Activated CD8-positive, alpha-beta memory T cell treated with anti-CD3 and anti-CD28 coated beads for 48 hours (primary cell): ENCODE measurements around the gene CCT5.
"Not testable (repeated sequence)": the region's sequence is repeated elsewhere in the genome, so short reads cannot be mapped to it uniquely, and the experiment has no call there.

Experiments
- DNase-seq, 3 experiments: peaks; one replicate each; pipeline ENCODE4 v3.0.0-alpha.2; 2020; ENCODE audit warnings: low read depth in 2 of 3, low spot score in 2 of 3

Gene CCT5

GRCh38 chr5:10275991-10276390 lies 25.9 kb downstream of the CCT5 start:
- DNase-seq = no peak

GRCh38 chr5:10276691-10277090 lies 26.6 kb downstream of the CCT5 start:
- no peak for DNase-seq

DNA sequence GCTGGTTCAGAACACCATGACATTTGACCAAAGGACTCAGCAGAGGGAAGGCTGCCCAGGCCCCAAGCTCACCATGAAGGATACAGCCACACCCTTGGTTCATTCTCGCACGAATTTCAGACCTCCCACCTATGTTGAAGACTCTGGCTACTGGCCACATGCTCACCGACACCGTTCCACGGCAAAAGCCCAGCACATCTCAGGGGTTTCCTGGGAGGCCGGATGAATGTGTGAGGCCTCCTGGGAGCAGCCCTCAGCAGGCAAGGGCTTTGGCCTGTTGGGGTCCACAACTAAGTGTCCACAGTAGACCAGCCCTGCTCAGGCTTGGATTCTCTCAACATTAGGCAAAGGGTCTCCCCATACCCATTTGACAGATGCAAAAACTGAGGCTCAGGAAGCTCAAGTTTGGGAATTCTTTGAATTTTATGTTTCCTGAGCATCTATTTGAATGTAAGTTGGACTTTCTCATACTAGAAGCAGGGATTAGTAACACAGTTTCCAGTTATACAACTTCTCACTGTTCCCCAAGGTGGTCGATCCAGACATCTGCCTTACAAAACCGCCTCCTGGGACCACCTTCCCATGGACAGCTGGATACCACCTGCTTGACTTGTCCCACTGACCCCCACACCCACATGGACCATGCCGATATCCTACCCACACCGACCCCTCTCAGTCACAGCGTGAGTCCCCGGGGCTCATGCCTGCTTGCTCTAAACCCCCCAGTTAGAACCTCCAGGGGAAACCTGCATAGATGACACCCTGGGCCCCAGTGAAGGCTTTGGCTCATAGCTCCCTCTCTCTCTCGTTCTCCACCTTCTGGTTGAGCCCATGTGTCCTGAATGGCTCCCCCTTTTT lies 27.9 kb downstream of the CCT5 start:
- DNase-seq = no peak

- DNase-seq = no peak
These were observed 28.7 kb downstream of the CCT5 start for GRCh38 chr5:10278658-10279279.

- no peak for DNase-seq
These were observed 29.2 kb downstream of the CCT5 start for GRCh38 chr5:10279328-10279727.

GRCh38 chr5:10279925-10280720 lies 30.0 kb downstream of the CCT5 start:
- DNase-seq = no peak

DNA sequence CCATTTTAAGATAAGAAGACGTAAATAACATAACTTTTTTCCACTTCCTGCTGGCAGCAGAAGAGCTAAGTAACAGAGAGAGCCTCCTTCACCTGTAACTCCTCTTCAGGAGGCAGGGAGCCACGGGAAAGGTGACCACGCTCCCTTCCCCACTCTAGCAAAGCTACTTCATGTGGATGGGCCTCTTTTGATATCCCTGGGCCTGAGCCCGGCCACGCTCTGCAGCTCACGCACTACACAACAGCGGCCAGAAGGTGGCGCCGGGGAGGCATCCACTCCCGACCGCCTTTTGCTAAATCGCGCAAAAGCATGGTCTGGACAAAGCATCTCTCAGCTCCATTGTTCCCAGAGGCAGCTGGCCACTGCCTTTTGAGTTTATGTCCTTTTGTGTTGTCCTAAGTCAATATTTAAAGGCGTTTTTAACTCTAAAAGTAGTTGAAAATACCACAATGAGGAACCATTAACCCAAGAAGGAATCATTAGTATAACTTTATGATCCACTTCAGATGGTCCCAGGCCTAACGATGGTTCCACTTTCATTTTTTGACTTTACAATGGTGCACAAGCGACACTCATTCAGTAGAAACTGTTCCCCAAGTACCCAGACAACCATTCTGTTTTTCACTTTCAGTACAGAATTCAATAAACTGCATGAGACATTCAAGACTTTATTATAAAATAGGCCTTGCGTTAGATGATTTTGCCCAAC lies 34.0 kb downstream of the CCT5 start:
- peak; percentile 50 to 72 (median 64) for DNase-seq

GRCh38 chr5:10285362-10285761 lies 35.3 kb downstream of the CCT5 start:
- DNase-seq = not testable (repeated sequence)

DNA sequence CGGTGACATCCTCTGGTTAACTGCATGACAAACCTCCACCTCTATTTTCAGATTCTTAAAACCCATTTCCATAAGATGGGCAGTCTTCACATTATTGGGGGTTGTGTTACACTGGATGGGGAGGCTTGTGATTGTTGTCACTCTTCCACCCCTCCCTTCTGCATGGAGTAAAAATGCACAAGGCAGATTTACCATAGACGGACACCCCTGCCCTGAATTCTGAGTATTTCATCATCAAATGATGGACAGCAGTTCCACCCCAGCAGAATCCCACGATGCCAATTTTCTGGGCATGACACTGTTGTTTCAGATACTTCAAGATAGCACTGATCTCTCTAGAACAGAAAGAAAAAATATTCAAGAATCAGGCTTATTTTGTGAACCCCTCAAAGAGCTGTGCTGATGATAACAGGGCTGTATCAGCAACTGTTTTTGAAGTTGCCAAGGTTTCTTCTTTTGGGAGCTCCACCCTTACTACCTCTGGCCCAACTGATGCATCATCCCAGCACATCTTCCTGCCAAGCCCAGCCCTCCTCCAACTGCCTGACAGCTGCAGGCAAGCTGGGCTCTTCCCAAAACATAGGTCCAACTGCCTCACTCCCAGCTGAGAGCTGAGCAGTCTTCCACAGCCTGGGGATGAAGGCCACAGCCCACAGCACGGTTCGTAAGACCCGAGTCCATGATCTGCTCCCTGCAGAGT lies 36.2 kb downstream of the CCT5 start:
- no peak for DNase-seq

DNA sequence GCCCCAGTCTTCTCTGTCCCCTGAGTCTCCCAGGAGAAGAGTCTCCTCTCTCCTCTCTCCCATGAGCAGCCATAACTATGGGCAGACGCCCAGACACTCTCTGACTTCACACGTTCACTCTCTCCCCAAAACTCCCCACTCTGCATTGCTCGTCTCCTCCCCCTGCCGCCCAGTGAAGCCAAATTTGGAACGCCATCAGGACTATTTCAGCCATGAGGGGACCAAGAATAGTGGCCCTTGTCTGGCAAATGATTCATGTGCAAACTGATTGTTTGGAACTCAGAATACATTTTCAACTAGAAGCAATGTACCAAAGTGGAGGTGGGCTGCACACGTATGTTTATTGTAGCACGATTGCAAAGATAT lies 36.8 kb downstream of the CCT5 start:
- no peak for DNase-seq

GRCh38 chr5:10288592-10289219 lies 38.6 kb downstream of the CCT5 start:
- no peak for DNase-seq

DNA sequence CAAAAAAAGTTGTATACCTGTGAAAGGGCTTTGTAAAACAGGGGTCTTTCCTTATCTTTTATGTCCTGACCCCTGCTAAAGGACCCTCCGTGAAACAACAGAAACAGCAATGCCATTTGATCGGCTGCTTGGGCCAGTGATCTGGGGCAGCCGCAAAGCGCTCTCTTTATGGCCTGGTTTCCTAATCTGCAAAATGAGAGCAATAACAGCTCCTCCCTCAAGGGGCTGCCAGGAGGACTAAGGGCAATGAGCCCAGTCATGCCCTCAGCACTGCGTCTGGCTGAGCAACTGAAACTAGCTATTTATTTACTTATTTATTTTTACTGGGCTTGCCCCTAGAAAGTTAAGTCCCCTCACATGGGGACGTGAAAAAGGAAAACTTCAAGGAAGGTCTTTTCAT lies 39.3 kb downstream of the CCT5 start:
- no peak for DNase-seq

DNA sequence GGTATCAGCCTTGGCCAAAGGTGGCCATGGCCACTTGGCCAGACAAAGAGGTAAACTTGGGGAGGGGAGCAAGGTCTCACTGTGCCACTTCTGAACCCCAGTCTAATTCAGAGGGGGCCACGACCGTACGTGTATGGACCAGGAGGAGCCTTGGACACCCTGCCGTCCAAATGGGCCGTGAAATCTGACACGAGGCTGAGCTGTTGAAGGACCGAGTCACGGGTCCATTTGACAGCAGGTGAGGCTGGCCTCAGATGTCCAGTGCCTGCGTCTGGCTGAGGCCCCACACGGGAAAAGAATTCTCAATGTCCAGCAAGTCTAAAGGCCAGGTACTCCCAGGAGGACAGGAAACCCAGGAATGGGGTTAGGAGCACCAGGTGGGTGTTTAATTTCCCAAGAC lies 39.9 kb downstream of the CCT5 start:
- no peak for DNase-seq

DNA sequence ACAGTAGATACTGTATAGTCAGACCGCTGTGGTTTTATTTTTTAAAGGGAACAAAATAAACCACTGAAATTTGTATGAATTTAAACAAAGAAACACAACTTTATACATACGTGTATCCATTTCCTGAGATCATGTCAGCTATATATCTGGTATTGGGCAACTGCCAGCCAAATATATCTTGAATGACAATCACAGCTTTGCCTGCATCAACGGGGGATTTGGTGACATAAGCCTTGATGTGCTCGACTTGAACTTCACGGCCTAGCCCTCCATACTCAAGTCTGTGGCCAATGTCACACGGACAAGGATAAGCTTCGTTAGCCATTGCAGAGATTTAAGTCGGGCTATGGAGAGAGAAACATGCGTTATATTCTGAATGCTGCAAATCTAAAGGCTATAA lies 40.4 kb downstream of the CCT5 start:
- no peak for DNase-seq

- no peak for DNase-seq
These were observed 41.7 kb downstream of the CCT5 start for GRCh38 chr5:10291692-10292339.

GRCh38 chr5:10293907-10294662 lies 44.0 kb downstream of the CCT5 start:
- DNase-seq = no peak

- no peak for DNase-seq
These were observed 45.7 kb downstream of the CCT5 start for GRCh38 chr5:10295619-10296326.

- no peak for DNase-seq
These were observed 47.6 kb downstream of the CCT5 start for GRCh38 chr5:10297646-10298204.
